Measurements from ENCODE around the gene PLXNA4. TPM values are rescaled to one million over a fixed set of nuclear protein-coding genes. Genes with fewer than 3 reads are reported as not detected.

The PLXNA4 gene
- total and polyA plus RNA-seq, 2 donors (not counting 1 experiment from before 2014, with no cell fraction given): not detected

GRCh38 chr7:132410861-132411541 lies 165.3 kb downstream of the PLXNA4 start:
- Mint-ChIP-seq H3K27me3 (no peaks in the 10 kb centered on the region), H3K4me1 (no peaks in the 10 kb centered on the region), H3K27ac (no peak overlapping the region), H3K4me3 (no peak overlapping the region), H3K9me3 (ENCODE audit: insufficient read depth) (no peaks in the 10 kb centered on the region)
- H4K20me1 ChIP-seq (ENCODE audit: control insufficient read depth, insufficient read depth, low read length, poor library complexity, severe bottlenecking): no peaks in the 10 kb centered on the region
- WGBS (ENCODE audit: insufficient coverage): 95% methylated on average over 4 of the region's 11 CpGs
- intact Hi-C loops (cut with micrococcal nuclease): no loop called here
- H3K79me2 ChIP-seq (ENCODE audit: control insufficient read depth, insufficient read depth, low read length): no peaks in the 10 kb centered on the region
- no peak overlapping the region for H3K4me2 ChIP-seq (replicated peaks; ENCODE audit: low read depth, low read length, poor library complexity, severe bottlenecking)
- no peaks in the 10 kb centered on the region for H3K9me3 ChIP-seq (ENCODE audit: control extremely low read depth in 1 of 3, control insufficient read depth in 2 of 3, insufficient read depth in 1 of 3, low read length in 2 of 3)
- H3K9ac ChIP-seq (ENCODE audit: low read length): no peak overlapping the region
- H3K36me3 ChIP-seq (replicated peaks in 1 of 2; ENCODE audit: control extremely low read depth in 1 of 2, control insufficient read depth in 1 of 2, extremely low read depth in 1 of 2, insufficient read depth in 2 of 2, low read length in 1 of 2): no peaks in the 10 kb centered on the region
- no peak overlapping the region for H3K27ac ChIP-seq (ENCODE audit: low read length in 2 of 2)
- no peaks in the 10 kb centered on the region for H3K4me1 ChIP-seq (ENCODE audit: control insufficient read depth in 2 of 2, insufficient read depth in 2 of 2, low read length in 2 of 2)
- H3K27me3 ChIP-seq (replicated peaks in 1 of 4; ENCODE audit: control extremely low read depth in 1 of 4, control insufficient read depth in 3 of 4, insufficient read depth in 4 of 4, low read length in 3 of 4): no peaks in the 10 kb centered on the region
- no peak for ATAC-seq (ENCODE audit: low read depth)
- ChIA-PET CTCF (no interaction called here), POLR2A (no interaction called here)
- DNase-seq: no peak
- no peak overlapping the region for H3K4me3 ChIP-seq (ENCODE audit: control extremely low read depth in 1 of 5, extremely low read depth in 1 of 5, insufficient read depth in 1 of 5, low read depth in 2 of 5, low read length in 4 of 5)
- no peak for TF ChIP-seq EZH2 (IDR thresholded peaks at IDR 0.05; ENCODE audit: borderline replicate concordance, insufficient read depth, low read depth, low read length, poor library complexity, severe bottlenecking)
- no peak for TF ChIP-seq CTCF (IDR thresholded peaks at IDR 0.05)
- H2AFZ ChIP-seq (ENCODE audit: insufficient read depth, low read depth, low read length, poor library complexity, severe bottlenecking): no peak overlapping the region

GRCh38 chr7:132410385-132410784 lies 165.9 kb downstream of the PLXNA4 start:
- 48% methylated on average over 4 of the region's 7 CpGs for WGBS (ENCODE audit: insufficient coverage)
- Histone ChIP-seq H3K36me3 (replicated peaks in 1 of 2; ENCODE audit: control extremely low read depth in 1 of 2, control insufficient read depth in 1 of 2, extremely low read depth in 1 of 2, insufficient read depth in 2 of 2, low read length in 1 of 2) (no peaks in the 10 kb centered on the region), H3K79me2 (ENCODE audit: control insufficient read depth, insufficient read depth, low read length) (no peaks in the 10 kb centered on the region), H3K9me3 (ENCODE audit: control extremely low read depth in 1 of 3, control insufficient read depth in 2 of 3, insufficient read depth in 1 of 3, low read length in 2 of 3) (no peaks in the 10 kb centered on the region), H2AFZ (ENCODE audit: insufficient read depth, low read depth, low read length, poor library complexity, severe bottlenecking) (no peak overlapping the region), H4K20me1 (ENCODE audit: control insufficient read depth, insufficient read depth, low read length, poor library complexity, severe bottlenecking) (no peaks in the 10 kb centered on the region), H3K4me2 (replicated peaks; ENCODE audit: low read depth, low read length, poor library complexity, severe bottlenecking) (no peak overlapping the region), H3K27me3 (replicated peaks in 1 of 4; ENCODE audit: control extremely low read depth in 1 of 4, control insufficient read depth in 3 of 4, insufficient read depth in 4 of 4, low read length in 3 of 4) (no peaks in the 10 kb centered on the region), H3K9ac (ENCODE audit: low read length) (no peak overlapping the region), H3K4me1 (ENCODE audit: control insufficient read depth in 2 of 2, insufficient read depth in 2 of 2, low read length in 2 of 2) (no peaks in the 10 kb centered on the region), H3K27ac (ENCODE audit: low read length in 2 of 2) (no peak overlapping the region), H3K4me3 (ENCODE audit: control extremely low read depth in 1 of 5, extremely low read depth in 1 of 5, insufficient read depth in 1 of 5, low read depth in 2 of 5, low read length in 4 of 5) (no peak overlapping the region)
- no peak overlapping the region for H3K27ac Mint-ChIP-seq
- no peaks in the 10 kb centered on the region for H3K4me1 Mint-ChIP-seq
- no peak for DNase-seq
- H3K27me3 Mint-ChIP-seq: no peaks in the 10 kb centered on the region
- H3K4me3 Mint-ChIP-seq: no peak overlapping the region
- ChIA-PET POLR2A (no interaction called here), CTCF (no interaction called here)
- H3K9me3 Mint-ChIP-seq (ENCODE audit: insufficient read depth): no peaks in the 10 kb centered on the region
- ATAC-seq (ENCODE audit: low read depth): no peak
- TF ChIP-seq CTCF (IDR thresholded peaks at IDR 0.05): no peak
- TF ChIP-seq EZH2 (IDR thresholded peaks at IDR 0.05; ENCODE audit: borderline replicate concordance, insufficient read depth, low read depth, low read length, poor library complexity, severe bottlenecking): no peak
- intact Hi-C loops (cut with micrococcal nuclease): no loop called here

All from B cell (primary cell).